Measurements from ENCODE around the gene UNC13D.
A peak's percentile ranks its signal among the peaks of the same experiment; 100 is the strongest.

UNC13D gene

GRCh38 chr17:75823257-75824041, 20.8 kb downstream of the UNC13D start:
- Mint-ChIP-seq H3K4me3 (no peak overlapping the region), H3K9me3 (no peaks in the 10 kb centered on the region), H3K27me3 (no peaks in the 10 kb centered on the region), H3K27ac (peak overlapping the region in 1 of 2 donors; percentile 87), H3K4me1 (peaks cover 56% of the 10 kb centered on the region)
- DNase-seq: no peak
- ATAC-seq: no peak

GRCh38 chr17:75822800-75823166, 21.4 kb downstream of the UNC13D start:
- Mint-ChIP-seq H3K27me3 (no peaks in the 10 kb centered on the region), H3K27ac (peak overlapping the region in 1 of 2 donors; percentile 87), H3K9me3 (no peaks in the 10 kb centered on the region), H3K4me3 (no peak overlapping the region), H3K4me1 (peaks cover 49% of the 10 kb centered on the region)
- no peak for DNase-seq
- no peak for ATAC-seq

- peak overlapping the region in 1 of 2 donors; percentile 61 for H3K4me3 Mint-ChIP-seq
- H3K27ac Mint-ChIP-seq: peak overlapping the region; percentile 72 to 87
- H3K4me1 Mint-ChIP-seq: peaks cover 44% of the 10 kb centered on the region
- no peaks in the 10 kb centered on the region for H3K9me3 Mint-ChIP-seq
- peak; percentile 46 for ATAC-seq
- no peaks in the 10 kb centered on the region for H3K27me3 Mint-ChIP-seq
- no peak for DNase-seq
These were observed 21.9 kb downstream of the UNC13D start for GRCh38 chr17:75822119-75822799.

- peak; percentile 21 for ATAC-seq
These were observed 22.7 kb downstream of the UNC13D start for GRCh38 chr17:75821552-75821951.

GRCh38 chr17:75820094-75821080, 23.8 kb downstream of the UNC13D start:
- no peaks in the 10 kb centered on the region for H3K27me3 Mint-ChIP-seq

More at GRCh38 chr17:75821552-75821951, 22.7 kb downstream of the UNC13D start:
- no peak for DNase-seq
- H3K4me1 Mint-ChIP-seq: peaks cover 37% of the 10 kb centered on the region
- no peaks in the 10 kb centered on the region for H3K27me3 Mint-ChIP-seq
- peak overlapping the region in 1 of 2 donors; percentile 72 for H3K27ac Mint-ChIP-seq
- H3K4me3 Mint-ChIP-seq: no peak overlapping the region
- H3K9me3 Mint-ChIP-seq: no peaks in the 10 kb centered on the region

GRCh38 chr17:75819678-75820077, 24.5 kb downstream of the UNC13D start:
- no peaks in the 10 kb centered on the region for H3K9me3 Mint-ChIP-seq
- no peaks in the 10 kb centered on the region for H3K27me3 Mint-ChIP-seq
- peaks cover 30% of the 10 kb centered on the region for H3K4me1 Mint-ChIP-seq
- peak overlapping the region in 1 of 2 donors; percentile 58 for H3K27ac Mint-ChIP-seq
- no peak overlapping the region for H3K4me3 Mint-ChIP-seq
- no peak for DNase-seq
- no peak for ATAC-seq

More at GRCh38 chr17:75820094-75821080, 23.8 kb downstream of the UNC13D start:
- ATAC-seq (no peak), DNase-seq (no peak)
- Mint-ChIP-seq H3K27ac (peak overlapping the region; percentile 72 to 78), H3K4me1 (peaks cover 33% of the 10 kb centered on the region), H3K9me3 (no peaks in the 10 kb centered on the region), H3K4me3 (peak overlapping the region in 1 of 2 donors; percentile 29)

GRCh38 chr17:75819116-75819515, 25.1 kb downstream of the UNC13D start:
- H3K4me3 Mint-ChIP-seq: no peak overlapping the region
- no peaks in the 10 kb centered on the region for H3K27me3 Mint-ChIP-seq
- no peak for DNase-seq

GRCh38 chr17:75818326-75818885, 25.8 kb downstream of the UNC13D start:
- no peaks in the 10 kb centered on the region for H3K9me3 Mint-ChIP-seq
- peaks cover 30% of the 10 kb centered on the region for H3K4me1 Mint-ChIP-seq
- peak overlapping the region in 1 of 2 donors; percentile 62 for H3K27ac Mint-ChIP-seq
- no peak overlapping the region for H3K4me3 Mint-ChIP-seq
- no peak for ATAC-seq
- DNase-seq: no peak
- H3K27me3 Mint-ChIP-seq: no peaks in the 10 kb centered on the region

More at GRCh38 chr17:75819116-75819515, 25.1 kb downstream of the UNC13D start:
- no peak for ATAC-seq
- peaks cover 30% of the 10 kb centered on the region for H3K4me1 Mint-ChIP-seq
- no peak overlapping the region for H3K27ac Mint-ChIP-seq
- H3K9me3 Mint-ChIP-seq: no peaks in the 10 kb centered on the region

GRCh38 chr17:75817571-75817970, 26.6 kb downstream of the UNC13D start:
- H3K9me3 Mint-ChIP-seq: no peaks in the 10 kb centered on the region
- no peak for DNase-seq

GRCh38 chr17:75816693-75817092, 27.5 kb downstream of the UNC13D start:
- no peak for DNase-seq
- Mint-ChIP-seq H3K27ac (peak overlapping the region in 1 of 2 donors; percentile 86), H3K4me1 (peaks cover 16% of the 10 kb centered on the region), H3K9me3 (no peaks in the 10 kb centered on the region), H3K4me3 (no peak overlapping the region), H3K27me3 (no peaks in the 10 kb centered on the region)
- no peak for ATAC-seq

More at GRCh38 chr17:75817571-75817970, 26.6 kb downstream of the UNC13D start:
- no peak for ATAC-seq
- Mint-ChIP-seq H3K27ac (peak overlapping the region in 1 of 2 donors; percentile 86), H3K27me3 (no peaks in the 10 kb centered on the region), H3K4me3 (no peak overlapping the region), H3K4me1 (peaks cover 25% of the 10 kb centered on the region)

- DNase-seq (no peak), ATAC-seq (no peak)
- Mint-ChIP-seq H3K4me3 (no peak overlapping the region), H3K4me1 (peaks cover 3% of the 10 kb centered on the region), H3K27ac (no peak overlapping the region), H3K9me3 (no peaks in the 10 kb centered on the region), H3K27me3 (no peaks in the 10 kb centered on the region)
These were observed 28.8 kb downstream of the UNC13D start for GRCh38 chr17:75815399-75815798.

GRCh38 chr17:75814900-75815373, 29.3 kb downstream of the UNC13D start:
- no peaks in the 10 kb centered on the region for H3K4me1 Mint-ChIP-seq
- no peaks in the 10 kb centered on the region for H3K27me3 Mint-ChIP-seq
- no peak for ATAC-seq
- DNase-seq: no peak
- no peaks in the 10 kb centered on the region for H3K9me3 Mint-ChIP-seq
- no peak overlapping the region for H3K27ac Mint-ChIP-seq
- no peak overlapping the region for H3K4me3 Mint-ChIP-seq

GRCh38 chr17:75814021-75814395, 30.2 kb downstream of the UNC13D start:
- Mint-ChIP-seq H3K4me1 (no peaks in the 10 kb centered on the region), H3K9me3 (no peaks in the 10 kb centered on the region), H3K27me3 (no peaks in the 10 kb centered on the region), H3K4me3 (no peak overlapping the region), H3K27ac (no peak overlapping the region)
- DNase-seq (no peak), ATAC-seq (no peak)

GRCh38 chr17:75813081-75814020, 30.9 kb downstream of the UNC13D start:
- ATAC-seq (no peak), DNase-seq (no peak)
- H3K4me3 Mint-ChIP-seq: no peak overlapping the region
- H3K9me3 Mint-ChIP-seq: no peaks in the 10 kb centered on the region
- H3K27ac Mint-ChIP-seq: peak overlapping the region in 1 of 2 donors; percentile 59
- peaks cover 6% of the 10 kb centered on the region for H3K4me1 Mint-ChIP-seq
- no peaks in the 10 kb centered on the region for H3K27me3 Mint-ChIP-seq

All from stimulated activated naive CD8-positive, alpha-beta T cell treated with anti-CD3 and anti-CD28 coated beads, Interleukin-15, amount 100 ng/mL, for 72 hours (primary cell).